GM21529 (cell line): Measurements from ENCODE around the gene GRK5.

Source experiments
- ATAC-seq: cut with Tn5 transposase; IDR thresholded peaks from one replicate; pipeline ENCODE4 v1.9.1; 2021; ENCODE audit not compliant: unreplicated experiment

Gene GRK5

DNA sequence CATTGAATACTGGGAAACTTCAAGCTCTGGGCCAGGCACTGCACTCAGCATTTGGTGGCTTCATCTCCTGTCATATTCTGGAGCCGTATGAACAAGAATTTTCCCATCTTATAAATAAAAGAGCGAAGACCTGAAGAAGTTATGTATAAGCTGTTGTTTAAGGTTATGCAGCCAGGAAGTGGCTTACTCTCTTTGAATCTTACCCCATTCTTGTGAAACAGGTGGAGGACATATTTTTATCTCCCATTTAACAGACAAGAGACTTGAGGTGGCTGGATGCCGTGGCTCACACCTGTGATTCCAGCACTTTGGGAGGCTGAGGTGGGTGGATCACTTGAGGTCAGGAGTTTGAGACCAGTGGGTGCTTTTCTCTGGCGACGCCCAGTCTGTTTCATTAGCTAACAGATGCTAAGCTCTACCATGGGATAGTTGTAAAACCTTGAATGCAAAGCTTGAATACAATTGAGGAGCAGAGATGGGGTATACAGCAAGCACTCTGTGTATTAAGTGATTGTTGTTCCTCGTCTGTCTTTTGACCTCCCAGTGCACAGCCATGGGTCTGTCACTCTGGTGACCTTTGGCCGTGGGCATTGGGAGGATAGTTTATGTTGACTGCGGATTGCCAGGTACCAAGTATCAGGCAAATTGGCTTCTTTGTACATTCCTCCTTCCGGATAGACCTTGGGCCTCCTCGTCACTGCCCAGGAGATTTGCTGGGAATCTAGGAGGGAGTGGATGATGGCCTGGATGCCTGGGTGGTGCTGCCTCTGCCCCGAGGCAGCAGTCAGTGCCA is 85.8 kb downstream of the GRK5 start:
- ATAC-seq: no peak

DNA sequence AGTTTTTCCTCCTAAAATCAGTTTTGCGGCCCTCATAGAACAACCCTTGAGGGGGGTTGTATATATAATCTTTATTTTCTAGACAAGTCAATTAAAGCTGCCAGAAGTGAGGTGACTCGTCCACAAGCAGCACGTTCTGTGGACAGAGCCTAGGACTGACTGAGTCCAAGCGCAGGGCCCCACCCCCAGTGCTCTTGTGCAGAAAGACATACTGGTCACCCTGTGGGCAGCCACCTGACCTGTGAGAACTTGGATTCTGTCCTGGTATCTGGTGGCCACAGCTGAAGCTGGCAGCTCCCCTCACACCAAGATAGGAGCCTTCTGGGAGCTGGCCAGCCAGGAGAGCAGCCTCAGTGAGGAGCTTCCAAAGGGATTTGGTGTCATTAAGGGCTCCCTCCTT is 89.3 kb downstream of the GRK5 start:
- no peak for ATAC-seq

DNA sequence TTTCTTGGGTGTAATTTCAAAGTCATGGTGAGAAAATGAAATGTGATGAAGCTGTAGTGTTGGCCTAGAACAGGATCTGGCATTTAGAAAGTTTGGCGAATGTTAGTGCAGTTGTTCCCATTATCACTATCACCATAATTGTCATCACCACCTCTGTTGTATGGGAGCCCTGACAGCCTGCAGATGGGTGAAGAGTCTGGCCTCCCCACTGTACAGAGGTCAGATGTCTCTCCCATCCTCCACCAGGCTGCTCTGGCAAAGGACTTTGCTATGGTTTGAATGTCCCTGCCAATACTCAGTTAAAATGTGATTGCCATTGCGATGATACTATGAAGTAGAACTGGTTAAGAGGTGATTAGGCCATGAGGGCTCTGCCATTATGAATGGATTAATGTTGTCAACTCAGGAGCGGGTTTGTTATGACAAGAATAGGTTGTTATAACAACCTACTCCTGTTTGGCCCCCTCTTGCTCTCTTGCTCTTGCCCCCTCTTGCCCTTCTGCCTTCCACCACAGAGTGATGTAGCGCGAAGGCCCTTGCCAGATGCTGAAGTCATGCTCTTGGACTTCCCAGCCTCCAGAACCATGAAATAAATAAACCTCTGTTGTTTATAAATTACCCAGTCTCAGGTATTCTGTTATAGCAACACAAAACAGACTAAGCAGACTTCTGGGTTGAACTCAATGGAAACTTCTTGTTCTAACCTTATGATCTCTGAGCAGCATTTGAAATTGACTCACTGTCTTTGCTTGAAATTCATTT is 90.0 kb downstream of the GRK5 start:
- ATAC-seq: no peak

DNA sequence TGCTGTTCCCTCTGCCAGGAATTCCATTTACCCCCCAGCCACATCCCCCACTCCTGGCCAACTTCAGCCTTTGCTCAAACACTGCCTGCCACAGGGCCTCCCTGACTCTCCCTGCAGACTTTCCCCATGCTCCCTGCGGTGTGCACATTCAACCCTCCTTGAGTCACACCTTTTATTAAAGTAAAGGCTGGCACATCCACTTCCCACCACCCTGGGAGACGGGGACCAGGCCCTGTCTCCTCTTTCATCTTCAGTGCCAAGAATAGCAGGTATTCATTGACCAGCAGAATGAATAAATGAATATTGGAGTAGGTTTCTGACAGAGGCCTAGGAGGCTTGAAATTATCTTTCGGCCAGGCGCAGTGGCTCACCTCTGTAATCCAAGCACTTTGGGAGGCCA is 91.4 kb downstream of the GRK5 start:
- no peak for ATAC-seq

DNA sequence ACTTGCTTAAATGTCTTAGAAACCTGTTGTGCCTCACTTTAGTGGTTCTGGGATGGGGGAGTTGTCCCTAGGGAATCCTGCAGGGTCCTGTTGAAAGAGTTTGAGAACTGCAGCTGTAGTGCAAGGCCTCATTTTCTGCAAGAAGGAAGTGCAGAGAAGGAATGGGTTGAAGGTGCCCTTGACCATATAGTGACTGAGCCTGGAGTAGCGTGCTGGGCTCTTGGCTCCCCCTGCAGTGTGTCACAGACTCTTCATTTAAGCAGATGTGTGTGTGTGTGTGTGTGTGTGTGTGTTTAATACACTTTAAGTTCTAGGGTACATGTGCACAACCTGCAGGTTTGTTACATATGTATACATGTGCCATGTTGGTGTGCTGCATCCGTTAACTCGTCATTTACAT is 92.2 kb downstream of the GRK5 start:
- no peak for ATAC-seq

DNA sequence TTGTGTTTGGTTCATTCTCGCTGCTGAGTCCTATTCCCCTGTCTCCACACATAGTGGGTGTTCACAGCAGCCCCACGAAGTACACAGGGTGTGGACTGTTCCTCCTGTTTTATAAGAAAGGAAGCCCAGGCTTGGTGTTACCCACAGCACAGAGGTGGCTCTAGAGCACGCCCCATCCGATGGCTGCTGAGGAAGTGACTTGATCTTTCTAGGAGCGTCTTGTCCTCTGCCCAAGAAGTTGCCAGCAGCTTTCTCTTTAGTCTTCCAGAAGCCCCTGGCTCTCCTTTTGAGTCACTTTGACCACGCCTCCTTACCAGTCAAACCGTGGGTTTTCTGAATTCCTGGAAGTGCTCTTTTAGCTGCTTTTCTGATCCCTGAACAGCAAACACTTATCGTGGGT is 94.0 kb downstream of the GRK5 start:
- ATAC-seq: no peak

DNA sequence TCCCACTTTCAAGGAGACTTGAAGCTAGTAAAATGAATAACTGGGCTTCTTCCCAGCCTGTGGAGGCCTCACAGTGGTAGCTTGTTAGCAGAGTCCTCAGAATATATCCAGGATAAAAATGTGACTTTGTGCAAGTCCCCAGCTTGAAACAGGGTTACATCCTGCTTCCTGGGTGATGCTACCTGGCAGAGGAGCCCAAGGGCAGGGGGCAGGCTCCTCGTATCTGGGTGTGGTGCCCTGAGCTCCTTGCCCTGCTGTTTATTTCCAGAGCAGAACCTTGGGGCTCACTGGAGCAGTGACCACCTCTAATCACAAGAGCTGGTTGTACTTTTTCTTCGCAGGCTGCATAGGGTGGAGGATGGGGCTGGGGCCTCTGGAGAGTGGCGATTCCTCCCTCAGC is 94.8 kb downstream of the GRK5 start:
- no peak for ATAC-seq

DNA sequence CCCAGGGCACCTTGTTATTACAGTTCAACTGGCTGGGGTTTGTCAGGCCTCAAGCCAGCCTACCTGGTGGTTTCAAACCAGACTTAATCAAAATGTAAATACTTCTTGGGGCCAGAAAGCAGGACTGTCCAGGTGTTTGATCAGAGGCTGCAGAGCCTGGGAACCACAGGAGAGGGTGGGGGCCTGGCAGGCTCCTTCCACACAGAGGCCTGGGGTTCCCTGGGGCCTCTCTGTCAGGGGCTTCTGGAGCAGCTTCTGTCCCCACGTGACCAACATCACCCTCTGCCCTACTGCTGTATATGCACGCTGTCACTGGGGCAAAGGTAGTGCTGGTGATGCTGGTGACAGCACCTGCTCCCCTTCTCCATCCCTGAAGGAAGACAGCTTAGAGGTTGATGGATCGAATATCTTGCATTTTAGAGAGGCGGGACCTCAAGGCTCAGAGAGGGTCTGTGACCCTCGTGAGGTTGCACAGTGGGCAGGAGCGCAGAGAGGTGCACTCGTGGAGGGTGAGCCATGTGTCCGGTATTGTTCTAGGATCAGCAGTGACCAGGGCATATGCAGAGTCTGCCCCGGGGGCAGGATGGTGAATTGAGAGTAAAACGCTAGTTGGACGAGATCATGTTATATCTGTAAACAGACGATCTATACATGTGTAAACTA is 95.4 kb downstream of the GRK5 start:
- no peak for ATAC-seq

DNA sequence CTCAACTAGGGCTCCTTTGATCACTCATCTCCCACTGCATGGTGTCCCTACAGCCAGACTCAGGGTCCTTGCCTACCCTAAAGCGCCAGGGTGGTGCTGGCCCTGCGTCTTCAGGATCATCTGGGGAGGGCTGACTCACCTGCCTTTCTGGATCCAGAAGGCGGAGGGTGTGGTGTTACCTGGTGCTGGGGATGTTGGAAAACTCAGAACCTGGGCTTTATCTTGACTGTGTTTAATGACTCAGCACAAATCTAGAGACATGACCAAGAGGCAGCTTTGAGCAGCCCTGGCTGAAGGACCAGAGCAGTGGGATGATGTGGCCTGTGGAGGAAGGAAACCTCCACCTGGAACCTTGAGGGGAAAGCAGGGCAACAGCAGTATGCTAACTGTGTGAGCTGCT is 96.5 kb downstream of the GRK5 start:
- no peak for ATAC-seq

DNA sequence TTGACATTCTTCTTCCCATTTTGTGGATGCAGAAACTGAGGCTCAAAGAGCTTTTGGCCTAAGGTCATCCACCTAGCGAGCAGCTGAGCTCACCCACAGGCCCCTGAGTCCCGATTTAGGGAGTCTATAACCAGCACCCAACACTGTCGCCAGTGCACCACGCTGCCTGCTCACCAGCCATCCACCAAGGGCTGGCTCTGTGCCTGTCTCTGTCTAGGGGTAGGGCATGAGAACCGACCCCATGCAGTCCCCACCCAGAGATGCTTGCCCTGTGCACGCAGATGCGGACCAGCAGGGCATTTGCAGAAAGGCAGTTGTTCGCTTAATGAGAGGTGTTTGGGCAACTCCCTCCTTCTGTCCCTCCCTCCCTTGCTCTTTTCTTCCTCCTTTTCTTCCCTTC is 97.2 kb downstream of the GRK5 start:
- no peak for ATAC-seq

DNA sequence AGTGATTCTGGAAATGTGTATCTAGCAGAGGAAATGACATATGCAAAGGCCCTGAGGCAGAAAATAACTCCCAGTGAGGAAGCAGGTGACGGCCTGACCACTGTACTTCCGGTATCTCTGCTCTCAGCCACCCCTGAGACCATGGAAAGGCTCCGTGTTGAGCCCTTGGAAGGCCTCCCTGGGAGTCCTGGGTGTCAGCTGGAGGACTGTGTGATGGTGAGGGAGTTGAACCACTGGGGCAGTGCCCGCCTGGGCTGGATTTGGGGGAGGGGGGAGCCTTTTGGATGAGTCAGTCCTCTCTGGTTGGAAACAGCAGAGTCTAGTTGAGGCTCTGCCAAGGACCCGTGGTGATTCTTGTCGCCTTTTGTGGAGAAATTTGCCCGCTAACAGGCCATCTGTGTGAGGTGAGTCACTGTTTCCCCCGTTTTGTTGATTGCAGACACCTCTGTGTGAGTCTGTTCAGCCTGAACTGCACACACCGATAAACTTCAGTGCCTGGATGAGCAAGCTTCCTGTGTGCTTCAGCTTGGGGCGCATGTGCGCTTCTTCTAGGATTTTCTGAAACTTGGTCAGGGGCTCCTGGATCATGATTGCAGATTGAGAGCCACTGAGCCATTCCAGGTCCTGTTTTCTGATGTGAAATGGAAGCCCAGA is 98.6 kb downstream of the GRK5 start:
- peak; percentile 62 for ATAC-seq

DNA sequence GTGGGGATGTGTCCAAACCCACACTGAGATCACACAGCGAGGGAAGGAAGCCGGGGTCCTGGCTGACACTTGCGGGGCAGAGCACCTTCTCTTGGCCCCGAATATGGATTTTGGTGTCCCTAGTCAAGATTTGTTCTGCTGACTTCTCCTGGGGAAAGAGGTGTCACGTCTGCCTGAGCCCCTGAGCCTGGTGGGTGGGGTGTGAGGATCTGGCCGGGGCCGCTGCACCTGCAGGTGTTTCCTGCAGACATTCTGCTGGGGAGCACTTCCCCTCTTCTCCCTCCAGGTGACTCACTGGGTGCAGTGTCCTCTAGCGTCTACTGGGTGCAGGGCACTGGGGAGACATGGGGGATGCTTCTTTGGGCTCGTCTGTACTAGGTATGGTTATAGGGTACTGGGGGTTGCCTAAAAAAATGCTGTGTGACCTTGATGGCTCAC is 99.2 kb downstream of the GRK5 start:
- ATAC-seq: peak; percentile 75

DNA sequence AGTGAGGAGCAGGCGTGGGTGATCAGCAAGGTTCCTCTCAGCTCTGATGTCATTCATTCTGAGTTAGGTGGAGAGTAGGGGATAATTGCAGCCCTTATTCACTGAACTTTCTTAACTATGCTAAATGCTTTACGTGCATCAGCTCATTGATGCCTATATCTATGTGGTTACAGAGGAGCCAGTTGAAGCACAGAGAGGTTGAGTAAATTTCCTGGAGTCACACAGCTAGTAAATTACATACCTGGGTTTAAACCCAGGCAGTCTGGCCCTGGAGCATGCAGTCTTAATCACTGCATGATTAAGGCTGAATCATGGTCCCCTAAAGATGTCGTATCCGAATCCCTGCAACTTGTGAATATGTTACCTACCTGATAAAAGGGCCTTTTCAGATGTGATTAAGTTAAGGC is 99.6 kb downstream of the GRK5 start:
- ATAC-seq: no peak

DNA sequence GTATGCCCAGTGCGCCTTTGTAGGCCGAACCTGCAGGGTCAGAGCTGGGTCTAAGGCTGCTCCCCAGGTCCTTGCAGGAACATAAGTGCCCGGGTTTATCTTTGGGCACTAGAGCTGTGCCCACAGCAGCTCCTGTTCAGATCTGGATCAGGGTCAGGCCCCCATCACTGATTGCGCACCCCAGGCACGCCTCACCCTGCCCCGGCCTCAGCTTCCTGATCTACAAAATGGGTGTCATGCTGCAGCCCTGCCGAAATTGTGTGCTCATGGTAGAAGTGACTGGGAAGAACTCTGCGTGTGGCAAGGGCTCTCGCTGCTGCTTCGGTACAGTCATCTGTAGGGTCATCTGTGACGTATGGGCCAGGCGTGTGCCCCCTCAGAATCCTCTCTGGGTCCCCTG is 100.7 kb downstream of the GRK5 start:
- no peak for ATAC-seq

DNA sequence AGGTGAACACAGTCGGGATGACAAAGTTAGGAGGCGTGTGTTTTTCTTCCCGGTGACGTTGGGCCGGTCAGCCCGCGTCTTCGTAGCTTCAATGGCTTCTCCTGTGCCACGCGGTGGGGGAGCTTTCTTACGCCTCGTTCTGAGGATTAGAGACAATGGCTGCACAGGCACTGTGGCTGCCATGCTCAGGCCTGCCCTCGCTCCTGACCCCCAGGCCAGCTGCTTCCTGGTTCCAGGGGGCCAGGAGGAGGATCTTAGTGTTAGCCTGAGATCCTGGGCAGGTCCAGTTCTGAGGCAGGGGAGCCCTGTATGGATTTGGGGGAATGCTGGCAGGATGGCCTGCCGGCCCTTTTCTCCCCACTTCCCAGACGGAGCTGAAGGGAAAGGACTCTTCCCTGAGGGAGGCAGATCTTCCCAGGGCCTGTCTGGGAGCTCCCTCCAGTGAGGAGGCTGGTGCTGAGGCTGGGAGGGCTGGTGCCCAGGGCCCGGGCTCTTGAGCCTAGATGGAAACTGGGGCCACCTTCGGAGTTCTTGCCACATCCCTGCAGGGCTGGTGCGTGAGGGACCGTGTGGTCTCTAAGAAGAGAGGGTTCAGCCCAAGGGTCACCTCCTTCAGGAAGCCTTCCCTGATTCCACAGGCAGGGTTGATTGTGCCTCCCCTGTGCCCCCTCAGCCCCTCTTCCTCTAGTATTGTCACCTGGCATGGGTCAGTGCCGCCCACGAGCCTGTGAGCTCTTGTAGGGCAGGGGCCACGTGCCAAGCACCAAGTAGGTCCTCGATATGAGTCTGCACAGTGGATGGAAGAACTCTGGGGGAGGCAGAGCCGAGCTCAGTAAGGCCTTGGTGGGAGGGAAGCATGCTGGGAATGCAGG is 101.4 kb downstream of the GRK5 start:
- ATAC-seq: no peak

DNA sequence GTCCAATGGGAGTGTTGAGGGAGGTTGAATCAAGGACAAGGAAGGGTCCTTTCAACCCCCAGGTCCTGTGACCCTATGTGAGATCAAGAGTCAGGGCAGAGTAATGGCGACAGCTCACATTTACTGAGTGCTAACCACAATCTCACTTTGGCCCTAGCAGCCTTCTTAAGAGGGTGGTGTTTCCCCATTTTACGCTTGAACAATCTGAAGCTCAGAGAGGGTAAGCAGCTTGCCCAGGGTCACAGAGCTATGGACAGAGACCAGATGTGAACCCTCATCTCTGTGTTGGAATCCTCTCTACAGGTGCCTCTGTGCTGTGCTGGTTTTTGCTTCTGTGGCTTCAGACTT is 102.0 kb downstream of the GRK5 start:
- ATAC-seq: peak; percentile 18

DNA sequence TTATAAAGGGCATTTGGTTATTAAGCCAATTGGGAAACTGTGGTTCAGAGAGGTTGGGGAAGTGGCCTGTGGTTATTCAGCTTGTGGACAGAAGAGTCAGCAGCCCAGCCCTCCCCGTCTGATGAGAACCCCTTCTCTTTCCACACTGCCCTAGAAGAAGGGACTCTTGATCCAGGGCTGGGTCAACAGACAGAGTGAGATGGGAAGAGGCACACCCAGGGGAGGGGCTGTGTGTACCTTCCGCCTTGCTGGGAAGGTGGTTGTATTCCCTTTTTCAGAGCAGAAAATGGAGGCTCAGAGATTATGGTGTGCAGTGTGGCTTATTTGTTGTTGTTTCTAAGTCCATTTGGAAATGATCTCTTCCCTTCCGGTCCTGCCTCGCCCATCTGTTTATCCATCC is 103.4 kb downstream of the GRK5 start:
- no peak for ATAC-seq

DNA sequence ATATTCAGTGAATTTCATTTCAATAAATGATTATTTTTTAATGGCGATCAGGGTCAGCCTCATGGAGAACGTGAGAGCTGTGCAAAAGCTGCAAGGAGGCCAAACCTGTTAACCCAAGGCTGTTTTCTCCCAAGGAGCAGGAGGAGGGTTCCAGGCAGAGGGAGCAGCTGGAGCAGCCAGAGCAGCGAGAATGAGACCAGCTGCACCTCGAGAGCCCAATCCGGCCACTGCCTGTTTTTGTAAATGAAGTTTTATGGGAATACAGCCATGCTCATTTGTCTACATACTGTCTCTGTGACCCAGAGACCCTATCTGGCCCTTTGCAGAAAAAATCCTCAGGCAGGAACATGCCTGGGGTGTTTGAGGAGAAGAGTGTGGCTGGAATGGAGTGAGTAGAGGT is 104.9 kb downstream of the GRK5 start:
- ATAC-seq: no peak

DNA sequence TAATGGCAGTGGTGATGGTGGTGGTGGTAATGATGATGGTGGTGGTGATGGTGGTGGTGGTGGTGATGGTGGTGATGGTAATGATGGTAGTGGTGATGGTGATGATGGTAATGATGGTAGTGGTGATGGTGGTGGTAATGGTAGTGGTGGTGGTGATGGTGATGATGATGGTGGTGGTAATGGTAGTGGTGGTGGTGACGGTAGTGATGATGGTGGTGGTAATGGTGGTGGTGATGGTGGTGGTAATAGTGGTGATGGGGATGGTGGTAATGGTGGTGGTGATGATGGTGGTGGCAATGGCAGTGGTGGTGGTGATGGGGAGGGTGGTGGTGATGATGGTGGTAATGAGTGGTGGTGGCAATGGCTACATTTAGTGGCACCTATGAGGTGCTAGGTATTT is 105.7 kb downstream of the GRK5 start:
- no peak for ATAC-seq

DNA sequence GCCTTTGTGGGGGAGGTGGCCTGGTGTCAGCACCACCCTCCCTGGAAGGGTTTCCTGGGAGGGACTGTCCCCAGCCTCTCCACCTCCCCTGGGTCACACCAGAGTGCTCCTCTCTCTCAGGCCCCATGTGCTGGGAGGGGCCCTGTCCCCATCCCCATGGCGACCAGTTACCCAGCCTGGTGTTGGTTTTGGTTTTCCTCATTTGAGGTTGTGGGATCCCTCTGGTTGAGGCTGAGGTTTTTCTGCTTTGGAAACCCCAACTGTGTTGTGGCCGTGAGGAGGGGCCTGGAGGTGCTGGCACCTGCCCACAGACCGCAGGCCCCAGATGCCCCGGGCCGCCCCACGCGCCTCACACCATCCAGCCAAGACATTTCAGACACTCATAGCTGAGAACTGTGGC is 106.3 kb downstream of the GRK5 start:
- peak; percentile 80 for ATAC-seq

DNA sequence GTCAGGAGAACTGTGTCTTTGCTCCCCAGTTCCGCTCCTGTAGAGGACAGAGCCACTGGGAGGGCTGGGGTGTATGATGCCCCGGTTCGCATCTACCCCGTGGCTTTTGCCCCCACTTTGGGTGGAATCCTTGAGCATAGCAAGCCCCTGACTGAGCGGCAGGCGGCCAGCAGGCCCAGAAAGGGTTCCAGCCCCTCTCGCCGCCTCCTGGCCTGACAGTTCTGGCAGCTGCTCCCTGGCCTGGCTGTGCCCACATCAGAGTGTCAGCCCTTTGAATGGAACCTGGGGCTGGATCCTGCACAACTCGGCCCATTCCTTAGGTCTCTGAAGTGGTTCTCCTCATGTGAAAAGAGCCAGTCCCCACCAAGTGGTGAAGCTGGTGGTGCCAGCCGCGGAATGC is 106.7 kb downstream of the GRK5 start:
- ATAC-seq: no peak
